Measurements from ENCODE around the gene HOXA6.

Gene HOXA6

GRCh38 chr7:27110186-27111031 lies 37.2 kb downstream of the HOXA6 start:
- DNase-seq (ENCODE audit: low read depth in 2 of 2): no peak

GRCh38 chr7:27109466-27110185 lies 37.9 kb downstream of the HOXA6 start:
- DNase-seq (ENCODE audit: low read depth in 2 of 2): no peak

GRCh38 chr7:27108390-27109127 lies 39.0 kb downstream of the HOXA6 start:
- DNase-seq (ENCODE audit: low read depth in 2 of 2): no peak

GRCh38 chr7:27107391-27108381 lies 39.9 kb downstream of the HOXA6 start:
- DNase-seq (ENCODE audit: low read depth in 2 of 2): no peak

- DNase-seq (ENCODE audit: low read depth in 2 of 2): no peak
Observed at GRCh38 chr7:27106901-27107240, 40.7 kb downstream of the HOXA6 start.

- no peak for DNase-seq (ENCODE audit: low read depth in 2 of 2)
Observed at GRCh38 chr7:27106181-27106900, 41.2 kb downstream of the HOXA6 start.

GRCh38 chr7:27105301-27106031 lies 42.1 kb downstream of the HOXA6 start:
- DNase-seq (ENCODE audit: low read depth in 2 of 2): no peak

GRCh38 chr7:27104341-27105058 lies 43.1 kb downstream of the HOXA6 start:
- no peak for DNase-seq (ENCODE audit: low read depth in 2 of 2)

- no peak for DNase-seq (ENCODE audit: low read depth in 2 of 2)
Observed at GRCh38 chr7:27103489-27104226, 43.9 kb downstream of the HOXA6 start.

GRCh38 chr7:27102581-27103442 lies 44.8 kb downstream of the HOXA6 start, which contains the start of gene HOXA2:
TSS of gene HOXA2 (minus strand) at chr7:27102683. CDS start at chr7:27102500, 183 bp downstream.
- no peak for DNase-seq (ENCODE audit: low read depth in 2 of 2)

- no peak for DNase-seq (ENCODE audit: low read depth in 2 of 2)
Observed at GRCh38 chr7:27101957-27102580, 45.5 kb downstream of the HOXA6 start.

GRCh38 chr7:27101171-27101956 lies 46.2 kb downstream of the HOXA6 start:
- DNase-seq (ENCODE audit: low read depth in 2 of 2): no peak

GRCh38 chr7:27100694-27101170 lies 46.8 kb downstream of the HOXA6 start:
- no peak for DNase-seq (ENCODE audit: low read depth in 2 of 2)

GRCh38 chr7:27099453-27100370 lies 47.9 kb downstream of the HOXA6 start:
- no peak for DNase-seq (ENCODE audit: low read depth in 2 of 2)
